KOPT-K1 (cell line): Measurements from ENCODE around the gene CD247.
A peak's percentile ranks its signal among the peaks of the same experiment; 100 is the strongest.

Experiments used
- H3K27ac ChIP-seq: fragments of 200-600 bp; sonication (generic); 2 replicates; pipeline ENCODE4 v1.5.1; 2016; ENCODE audit warnings: antibody characterized with exemption, mild to moderate bottlenecking, low read depth, low read length; ENCODE audit not compliant: poor library complexity, severe bottlenecking
- H3K36me3 ChIP-seq: fragments of 200-600 bp; sonication (generic); 2 replicates; pipeline ENCODE4 v1.5.1; 2017; ENCODE audit warnings: antibody characterized with exemption, mild to moderate bottlenecking, low read length, moderate library complexity; ENCODE audit not compliant: insufficient read depth
- H3K9me3 ChIP-seq: fragments of 200-600 bp; sonication (generic); 2 replicates; pipeline ENCODE4 v1.5.1; 2017; ENCODE audit warnings: antibody characterized with exemption, low read length, mild to moderate bottlenecking; ENCODE audit not compliant: insufficient read depth, poor library complexity, severe bottlenecking

Gene CD247

GRCh38 chr1:167548059-167548932 is 30.0 kb upstream of the CD247 start:
- no peak overlapping the region for H3K27ac ChIP-seq
- H3K9me3 ChIP-seq, result no peaks in the 10 kb centered on the region
- H3K36me3 ChIP-seq, result peaks cover 34% of the 10 kb centered on the region

- Histone ChIP-seq H3K9me3 (no peaks in the 10 kb centered on the region), H3K27ac (no peak overlapping the region), H3K36me3 (peaks cover 35% of the 10 kb centered on the region)
Measured at GRCh38 chr1:167546935-167547334, 28.6 kb upstream of the CD247 start.

DNA sequence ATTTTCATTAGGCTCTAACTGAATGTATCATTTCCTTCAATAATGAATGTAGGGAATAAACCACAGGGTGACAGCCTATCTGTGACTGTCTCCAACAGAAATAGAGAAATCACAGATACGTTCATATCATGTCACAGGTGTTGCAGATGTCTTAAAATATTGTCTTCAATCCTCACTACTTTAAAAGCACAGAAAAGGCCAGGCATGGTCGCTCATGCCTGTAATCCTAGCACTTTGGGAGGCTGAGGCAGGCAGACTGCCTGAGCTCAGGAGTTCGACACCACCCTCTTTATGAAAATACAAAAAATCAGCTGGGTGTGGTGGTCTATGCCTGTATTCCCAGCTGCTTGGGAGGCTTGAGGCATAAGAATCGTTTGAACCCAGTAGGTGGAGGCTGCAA is 27.0 kb upstream of the CD247 start:
- Histone ChIP-seq H3K36me3 (peaks cover 38% of the 10 kb centered on the region), H3K27ac (no peak overlapping the region), H3K9me3 (no peaks in the 10 kb centered on the region)

- H3K9me3 ChIP-seq, result no peaks in the 10 kb centered on the region
- no peak overlapping the region for H3K27ac ChIP-seq
- peaks cover 38% of the 10 kb centered on the region for H3K36me3 ChIP-seq
Measured at GRCh38 chr1:167544447-167545093, 26.2 kb upstream of the CD247 start.

- Histone ChIP-seq H3K36me3 (peaks cover 38% of the 10 kb centered on the region), H3K9me3 (no peaks in the 10 kb centered on the region), H3K27ac (no peak overlapping the region)
Measured at GRCh38 chr1:167543199-167543990, 25.1 kb upstream of the CD247 start.

DNA sequence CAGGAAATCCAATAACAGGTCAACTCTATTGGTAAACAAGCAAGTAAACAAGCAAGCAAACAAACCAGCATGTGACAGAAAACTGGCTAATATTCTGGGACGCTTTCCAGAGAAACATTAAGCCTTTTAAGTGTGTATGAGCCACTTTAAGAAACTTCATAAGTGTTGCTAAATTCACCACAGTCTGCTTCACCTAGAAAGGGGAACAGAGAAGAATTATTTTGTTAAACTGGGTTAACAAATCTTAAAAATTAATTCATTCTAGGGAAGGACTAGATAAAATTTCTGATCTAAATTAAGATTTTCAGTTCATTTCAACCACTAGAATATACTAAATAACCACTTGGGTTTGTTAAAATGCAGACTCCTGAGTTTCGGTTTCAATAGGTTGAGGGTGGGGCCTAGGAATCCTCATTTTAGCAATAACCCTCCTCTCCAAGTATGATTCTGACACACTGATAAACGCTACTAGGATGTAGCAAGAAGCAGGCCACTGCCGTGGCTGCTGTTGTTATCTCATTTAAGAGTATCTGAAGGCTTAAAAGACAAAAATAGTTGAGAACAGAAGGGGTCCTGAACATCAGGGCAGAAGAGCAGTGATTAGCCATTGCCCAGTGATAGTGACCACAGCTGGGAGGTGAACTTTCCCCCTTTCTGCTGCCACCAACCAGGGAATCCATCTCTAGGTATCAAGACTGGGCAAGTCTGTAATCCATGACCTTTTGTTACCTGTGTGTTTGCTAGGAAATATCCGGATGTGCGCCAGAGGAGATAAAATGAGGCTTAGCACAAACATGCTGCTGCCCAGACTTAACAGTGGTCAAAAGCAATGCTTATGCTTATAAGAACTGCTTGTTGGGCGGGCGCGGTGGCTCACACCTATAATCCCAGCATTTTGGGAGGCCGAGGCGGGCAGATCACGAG is 24.0 kb upstream of the CD247 start:
- Histone ChIP-seq H3K27ac (no peak overlapping the region), H3K36me3 (peaks cover 32% of the 10 kb centered on the region)

GRCh38 chr1:167541610-167542009 is 23.3 kb upstream of the CD247 start:
- H3K9me3 ChIP-seq, result no peaks in the 10 kb centered on the region
- no peak overlapping the region for H3K27ac ChIP-seq
- peaks cover 25% of the 10 kb centered on the region for H3K36me3 ChIP-seq

More for the DNA sequence above, 24.0 kb upstream of the CD247 start:
- H3K9me3 ChIP-seq, result no peaks in the 10 kb centered on the region

GRCh38 chr1:167541003-167541402 is 22.7 kb upstream of the CD247 start:
- no peaks in the 10 kb centered on the region for H3K9me3 ChIP-seq
- H3K27ac ChIP-seq, result no peak overlapping the region
- peaks cover 25% of the 10 kb centered on the region for H3K36me3 ChIP-seq

DNA sequence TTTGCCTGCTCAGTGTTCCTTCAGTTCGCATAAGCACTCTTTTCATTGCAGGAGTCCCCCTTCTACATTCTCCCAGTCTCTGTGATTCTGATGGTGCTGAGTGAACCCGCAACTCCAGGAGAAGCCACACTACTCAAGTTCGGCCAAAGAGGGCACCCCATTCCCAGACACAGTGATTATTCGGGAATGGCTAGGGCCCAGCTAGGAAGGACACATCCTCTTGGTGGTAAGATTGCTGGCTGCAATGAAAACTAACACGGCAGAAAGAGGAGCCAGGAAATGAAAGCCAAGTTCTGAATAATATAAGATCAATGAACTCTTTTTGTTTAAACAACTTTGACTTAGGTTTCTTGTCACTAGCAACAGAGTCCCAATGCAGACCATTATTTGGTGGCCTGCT is 20.3 kb upstream of the CD247 start:
- peaks cover 3% of the 10 kb centered on the region; the same call in 1 of the 2 replicates for H3K36me3 ChIP-seq
- H3K9me3 ChIP-seq, result no peaks in the 10 kb centered on the region
- no peak overlapping the region for H3K27ac ChIP-seq

GRCh38 chr1:167533851-167534300 is 15.5 kb upstream of the CD247 start:
- H3K9me3 ChIP-seq, result no peaks in the 10 kb centered on the region
- H3K36me3 ChIP-seq, result no peaks in the 10 kb centered on the region
- H3K27ac ChIP-seq, result peak overlapping the region; percentile 33

DNA sequence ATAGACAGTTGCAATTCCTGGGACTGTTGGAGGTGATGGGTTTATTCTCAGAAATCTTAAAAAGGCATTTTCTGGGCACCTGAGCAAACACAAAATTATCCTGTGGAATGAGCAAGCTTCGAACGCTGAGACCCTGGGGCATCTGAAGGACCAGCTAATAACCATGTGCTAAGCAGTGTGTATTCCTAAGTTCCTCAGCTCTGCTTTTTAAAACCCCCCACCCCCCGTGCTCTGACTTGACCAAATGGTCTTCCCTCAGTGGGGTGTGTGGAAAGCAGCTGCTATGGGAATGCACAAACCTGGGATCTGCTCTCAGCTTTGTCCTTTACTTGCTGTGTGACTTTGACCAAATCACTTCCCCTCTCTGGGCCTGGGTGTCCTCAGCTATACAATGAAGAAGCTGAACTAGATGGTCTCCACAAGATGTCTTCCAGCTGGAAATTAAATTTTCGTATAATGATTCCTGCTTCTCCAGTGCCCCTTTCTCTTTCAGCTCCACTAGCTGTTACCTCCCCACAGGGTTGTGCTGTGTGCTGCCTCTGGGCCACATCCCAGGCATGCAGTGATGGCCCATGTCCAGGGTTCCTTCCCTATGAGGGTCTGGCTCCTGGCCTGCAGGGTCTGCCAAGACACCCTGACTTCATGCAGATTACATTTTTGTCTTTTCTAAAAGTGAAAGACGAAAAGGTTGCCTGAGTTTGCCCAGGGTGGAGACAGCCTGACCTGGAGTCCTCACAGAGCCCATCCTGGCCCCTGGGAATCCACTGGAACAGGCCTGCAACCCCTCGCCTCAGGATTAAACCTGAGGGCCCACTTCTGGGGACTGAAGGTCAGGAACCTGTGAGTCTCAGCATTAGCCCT is 14.9 kb upstream of the CD247 start:
- peak overlapping the region; percentile 33 for H3K27ac ChIP-seq

DNA sequence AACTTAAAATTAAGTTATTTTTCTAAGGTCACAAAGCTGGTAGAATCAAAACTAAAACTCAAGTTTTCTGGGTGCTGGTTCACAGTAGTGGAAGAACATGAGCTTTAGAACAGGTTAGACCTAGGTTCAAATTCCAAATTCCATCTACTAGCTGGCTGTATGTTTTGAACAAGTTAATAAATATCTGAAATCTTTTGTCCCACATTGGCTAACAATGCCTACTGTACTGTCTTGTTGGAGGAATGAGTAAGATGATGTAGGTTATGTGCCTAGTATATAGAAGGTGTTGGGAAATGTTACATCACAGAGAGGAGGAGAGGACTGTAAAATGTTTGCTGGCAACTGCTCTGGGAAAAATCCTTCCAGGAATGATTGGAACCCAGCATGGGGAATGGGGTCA is 14.0 kb upstream of the CD247 start:
- no peaks in the 10 kb centered on the region for H3K9me3 ChIP-seq
- no peak overlapping the region for H3K27ac ChIP-seq
- H3K36me3 ChIP-seq, result no peaks in the 10 kb centered on the region

More for the DNA sequence above, 14.9 kb upstream of the CD247 start:
- no peaks in the 10 kb centered on the region for H3K9me3 ChIP-seq
- H3K36me3 ChIP-seq, result no peaks in the 10 kb centered on the region

DNA sequence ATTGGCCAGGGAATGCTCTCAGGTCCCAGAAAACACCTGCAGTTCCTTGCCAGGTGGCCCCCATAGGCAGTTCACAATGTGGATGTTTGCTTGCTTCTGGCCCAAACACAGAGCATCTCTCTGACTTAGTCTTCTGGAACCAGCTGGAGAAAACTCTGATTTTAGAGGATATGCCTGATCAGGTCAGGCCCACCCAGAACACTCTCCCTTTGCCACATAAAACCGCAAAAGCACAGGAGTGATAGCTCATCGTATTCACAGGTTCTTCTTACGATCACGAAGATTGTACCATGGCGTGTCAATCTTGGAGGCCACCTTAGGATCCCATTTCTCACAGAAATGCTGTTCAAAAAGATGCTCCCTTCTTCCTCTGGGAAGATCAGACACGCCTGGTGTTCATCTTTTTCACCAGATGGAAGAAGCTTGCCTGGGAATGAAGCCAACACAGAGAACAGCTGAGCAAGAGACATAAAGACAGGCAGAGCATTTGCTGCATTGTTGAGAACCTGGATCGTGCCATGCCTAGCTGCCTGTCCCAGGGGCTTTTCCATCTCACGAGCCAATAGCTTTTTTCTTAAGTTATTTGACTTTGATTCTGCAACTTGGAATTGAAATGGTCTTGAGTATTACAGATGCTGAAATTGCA is 11.6 kb upstream of the CD247 start:
- Histone ChIP-seq H3K36me3 (no peaks in the 10 kb centered on the region), H3K27ac (no peak overlapping the region), H3K9me3 (no peaks in the 10 kb centered on the region)
